Mesothelial cell of epicardium (in vitro differentiated cells): ENCODE results near the gene MEIS1. TPM values are rescaled to one million over a fixed set of nuclear protein-coding genes. Genes with fewer than 3 reads are reported as not detected.

Source experiments
- DNase-seq, 2 experiments: peaks; one replicate each; pipeline ENCODE4 v3.0.0; 2021; ENCODE audit warnings: low spot score in 2 of 2; ENCODE audit not compliant: unreplicated experiment in 2 of 2
- H3K27ac Mint-ChIP-seq: 2 replicates; pipeline ENCODE4 v1.8.0; 2021; ENCODE audit warnings: mixed read lengths
- H3K27me3 Mint-ChIP-seq: 2 replicates; pipeline ENCODE4 v1.8.0; 2021; ENCODE audit warnings: low read depth, mixed read lengths
- H3K36me3 Mint-ChIP-seq: 2 replicates; pipeline ENCODE4 v1.8.0; 2021; ENCODE audit warnings: mixed read lengths
- H3K4me1 Mint-ChIP-seq: 2 replicates; pipeline ENCODE4 v1.8.0; 2021; ENCODE audit warnings: mixed read lengths
- H3K4me3 Mint-ChIP-seq: 2 replicates; pipeline ENCODE4 v1.8.0; 2021; ENCODE audit warnings: mild to moderate bottlenecking, moderate library complexity, mixed read lengths
- H3K9me3 Mint-ChIP-seq: 2 replicates; pipeline ENCODE4 v1.8.0; 2021; ENCODE audit warnings: mixed read lengths
- CTCF ChIP-seq: fragments of 200-600 bp; sonication (generic); IDR thresholded peaks from one replicate; pipeline ENCODE4 v1.5.0; 2021; ENCODE audit warnings: antibody characterized with exemption; ENCODE audit not compliant: unreplicated experiment
- total RNA-seq: library from RNA; stranded (reverse); gene quantifications from 3 replicates; pipeline ENCODE4 v1.2.1, GENCODE V29; 2021

Gene MEIS1
- total RNA-seq, 1 donor from 2014 or later, result 324 TPM

DNA sequence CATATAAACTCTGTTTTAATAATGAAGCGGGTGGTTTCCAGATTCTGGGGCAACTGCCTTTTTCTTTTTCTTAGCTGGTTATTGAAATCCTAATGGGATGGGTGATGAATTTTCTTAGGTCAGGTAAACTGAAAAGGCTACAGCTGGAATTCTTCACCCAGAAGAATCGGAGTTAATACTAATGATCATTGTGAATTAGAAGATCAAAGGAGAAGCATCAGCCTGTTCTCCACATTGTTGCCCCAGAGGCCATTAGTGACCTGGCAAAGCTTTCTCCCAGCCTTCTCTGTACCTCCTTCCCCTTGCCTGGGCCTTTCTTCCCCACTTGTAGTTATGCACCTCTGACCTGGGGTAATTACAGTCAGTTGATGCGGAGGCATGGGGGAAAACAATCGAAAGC lies 82.8 kb downstream of the MEIS1 start:
- H3K36me3 Mint-ChIP-seq, result peaks cover 33% of the 10 kb centered on the region
- H3K27ac Mint-ChIP-seq, result peak overlapping the region; percentile 30
- H3K4me3 Mint-ChIP-seq, result no peak overlapping the region
- H3K4me1 Mint-ChIP-seq, result peaks cover 58% of the 10 kb centered on the region
- H3K9me3 Mint-ChIP-seq, result no peaks in the 10 kb centered on the region
- no peaks in the 10 kb centered on the region for H3K27me3 Mint-ChIP-seq
- DNase-seq, result no peak
- no peak for TF ChIP-seq CTCF

DNA sequence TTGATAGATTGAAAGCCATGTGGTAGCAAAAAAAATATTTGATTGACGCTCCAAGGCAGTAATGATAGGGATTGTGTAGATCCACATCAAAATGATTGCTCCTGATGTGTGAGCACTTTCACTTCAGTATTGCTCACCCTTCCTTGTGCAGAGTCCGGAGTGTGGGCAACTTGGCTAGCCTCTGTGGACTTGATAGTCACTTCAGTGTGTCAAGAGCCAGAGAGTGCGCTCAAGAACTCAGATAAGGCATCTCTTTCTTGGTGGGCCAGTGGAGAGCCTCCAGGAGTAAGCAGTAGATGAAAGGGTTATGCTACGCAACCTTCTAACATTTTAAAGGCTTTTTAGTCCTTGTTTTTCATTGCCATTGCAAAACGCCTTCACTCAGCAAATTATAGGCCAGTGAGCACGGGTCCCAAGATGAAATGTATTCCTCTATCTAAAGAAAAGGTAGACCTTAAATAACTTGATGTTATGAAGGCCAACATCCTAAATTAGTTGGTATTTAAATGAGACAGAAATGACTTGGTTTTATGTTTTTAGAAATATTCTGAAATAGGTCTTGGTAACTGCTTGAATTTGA lies 84.4 kb downstream of the MEIS1 start:
- Mint-ChIP-seq H3K4me3 (no peak overlapping the region), H3K4me1 (peaks cover 49% of the 10 kb centered on the region), H3K36me3 (peaks cover 28% of the 10 kb centered on the region), H3K9me3 (no peaks in the 10 kb centered on the region), H3K27ac (no peak overlapping the region), H3K27me3 (no peaks in the 10 kb centered on the region)
- TF ChIP-seq CTCF, result no peak
- DNase-seq, result no peak

GRCh38 chr2:66521291-66521922 lies 86.5 kb downstream of the MEIS1 start:
- no peak for TF ChIP-seq CTCF
- no peak for DNase-seq
- peaks cover 53% of the 10 kb centered on the region for H3K4me1 Mint-ChIP-seq
- no peaks in the 10 kb centered on the region for H3K9me3 Mint-ChIP-seq
- peak overlapping the region; percentile 89 for H3K27ac Mint-ChIP-seq
- peaks cover 20% of the 10 kb centered on the region for H3K36me3 Mint-ChIP-seq
- no peak overlapping the region for H3K4me3 Mint-ChIP-seq
- H3K27me3 Mint-ChIP-seq, result no peaks in the 10 kb centered on the region

GRCh38 chr2:66522611-66523376 lies 87.9 kb downstream of the MEIS1 start:
- Mint-ChIP-seq H3K4me1 (peaks cover 53% of the 10 kb centered on the region), H3K36me3 (peaks cover 18% of the 10 kb centered on the region)

GRCh38 chr2:66523377-66523969 lies 88.5 kb downstream of the MEIS1 start:
- TF ChIP-seq CTCF, result no peak
- H3K27me3 Mint-ChIP-seq, result no peaks in the 10 kb centered on the region
- H3K4me3 Mint-ChIP-seq, result no peak overlapping the region
- no peaks in the 10 kb centered on the region for H3K9me3 Mint-ChIP-seq
- peak overlapping the region; percentile 50 for H3K27ac Mint-ChIP-seq
- no peak for DNase-seq
- peaks cover 25% of the 10 kb centered on the region for H3K36me3 Mint-ChIP-seq
- peaks cover 55% of the 10 kb centered on the region for H3K4me1 Mint-ChIP-seq

More at GRCh38 chr2:66522611-66523376, 87.9 kb downstream of the MEIS1 start:
- H3K27me3 Mint-ChIP-seq, result no peaks in the 10 kb centered on the region
- peak overlapping the region; percentile 68 for H3K27ac Mint-ChIP-seq
- H3K4me3 Mint-ChIP-seq, result no peak overlapping the region
- TF ChIP-seq CTCF, result no peak
- H3K9me3 Mint-ChIP-seq, result no peaks in the 10 kb centered on the region
- no peak for DNase-seq
